ENCODE data around the gene TPK1. TPM values are rescaled to one million over a fixed set of nuclear protein-coding genes. Genes with fewer than 3 reads are reported as not detected.

TPK1 gene
- total RNA-seq, 1 donor from 2014 or later, result 14.5 TPM

- no peaks in the 10 kb centered on the region for H3K36me3 ChIP-seq
- H3K9me3 ChIP-seq (ENCODE audit: low read depth), result peaks cover 6% of the 10 kb centered on the region
- H3K79me2 ChIP-seq (ENCODE audit: low read depth), result no peaks in the 10 kb centered on the region
- no peaks in the 10 kb centered on the region for H3F3A ChIP-seq (ENCODE audit: low read depth)
- no peak for DNase-seq (ENCODE audit: low spot score)
- no peak overlapping the region for H3K27ac ChIP-seq
- H3K4me1 ChIP-seq, result no peaks in the 10 kb centered on the region
- Mint-ChIP-seq H3K4me1 (no peaks in the 10 kb centered on the region), H3K4me3 (no peak overlapping the region), H3K36me3 (no peaks in the 10 kb centered on the region), H3K27ac (no peak overlapping the region), H3K27me3 (ENCODE audit: insufficient read depth, low read depth) (peaks cover 2% of the 10 kb centered on the region), H3K9me3 (peaks cover 2% of the 10 kb centered on the region)
- no peak overlapping the region for H3K4me3 ChIP-seq
- no peak overlapping the region for H2AFZ ChIP-seq (replicated peaks)
- H3K9ac ChIP-seq, result no peak overlapping the region
- H3K27me3 ChIP-seq, result no peaks in the 10 kb centered on the region
- TF ChIP-seq EZH2phosphoT487 (IDR thresholded peaks at IDR 0.05) (no peak), EZH2 (IDR thresholded peaks at IDR 0.05) (no peak)
- TF ChIP-seq, protein P1, sequence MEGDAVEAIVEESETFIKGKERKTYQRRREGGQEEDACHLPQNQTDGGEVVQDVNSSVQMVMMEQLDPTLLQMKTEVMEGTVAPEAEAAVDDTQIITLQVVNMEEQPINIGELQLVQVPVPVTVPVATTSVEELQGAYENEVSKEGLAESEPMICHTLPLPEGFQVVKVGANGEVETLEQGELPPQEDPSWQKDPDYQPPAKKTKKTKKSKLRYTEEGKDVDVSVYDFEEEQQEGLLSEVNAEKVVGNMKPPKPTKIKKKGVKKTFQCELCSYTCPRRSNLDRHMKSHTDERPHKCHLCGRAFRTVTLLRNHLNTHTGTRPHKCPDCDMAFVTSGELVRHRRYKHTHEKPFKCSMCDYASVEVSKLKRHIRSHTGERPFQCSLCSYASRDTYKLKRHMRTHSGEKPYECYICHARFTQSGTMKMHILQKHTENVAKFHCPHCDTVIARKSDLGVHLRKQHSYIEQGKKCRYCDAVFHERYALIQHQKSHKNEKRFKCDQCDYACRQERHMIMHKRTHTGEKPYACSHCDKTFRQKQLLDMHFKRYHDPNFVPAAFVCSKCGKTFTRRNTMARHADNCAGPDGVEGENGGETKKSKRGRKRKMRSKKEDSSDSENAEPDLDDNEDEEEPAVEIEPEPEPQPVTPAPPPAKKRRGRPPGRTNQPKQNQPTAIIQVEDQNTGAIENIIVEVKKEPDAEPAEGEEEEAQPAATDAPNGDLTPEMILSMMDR (IDR thresholded peaks at IDR 0.05), result no peak
- H4K20me1 ChIP-seq (ENCODE audit: low read depth), result no peaks in the 10 kb centered on the region
- no peak overlapping the region for H3K4me2 ChIP-seq
These were observed 182.4 kb downstream of the TPK1 start for GRCh38 chr7:144653449-144653848.

DNA sequence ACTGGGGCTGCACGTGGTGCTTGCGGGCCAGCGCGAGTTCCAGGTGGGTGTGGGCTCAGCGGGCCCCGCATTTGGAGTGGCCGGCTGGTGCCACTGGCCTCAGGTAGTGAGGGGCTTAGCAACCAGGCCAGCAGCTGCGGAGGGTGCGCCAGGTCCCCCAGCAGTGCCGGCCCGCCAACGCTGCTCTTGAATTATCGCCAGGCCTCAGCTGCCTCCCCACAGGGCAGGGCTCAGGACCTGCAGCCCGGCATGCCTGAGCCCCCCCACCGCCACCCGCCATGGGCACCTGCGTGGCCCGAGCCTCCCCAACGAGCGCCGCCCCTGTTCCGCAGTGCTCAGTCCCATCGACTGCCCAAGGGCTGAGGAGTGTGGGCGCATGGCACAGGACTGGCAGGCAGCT is 185.4 kb downstream of the TPK1 start:
- no peak overlapping the region for H3K9ac ChIP-seq
- no peaks in the 10 kb centered on the region for H3K27me3 ChIP-seq
- no peaks in the 10 kb centered on the region for H3K79me2 ChIP-seq (ENCODE audit: low read depth)
- no peak overlapping the region for H3K27ac ChIP-seq
- Mint-ChIP-seq H3K4me1 (no peaks in the 10 kb centered on the region), H3K27ac (no peak overlapping the region), H3K4me3 (no peak overlapping the region), H3K36me3 (no peaks in the 10 kb centered on the region), H3K9me3 (peaks cover 2% of the 10 kb centered on the region), H3K27me3 (ENCODE audit: insufficient read depth, low read depth) (peaks cover 6% of the 10 kb centered on the region)
- H4K20me1 ChIP-seq (ENCODE audit: low read depth), result no peaks in the 10 kb centered on the region
- no peaks in the 10 kb centered on the region for H3F3A ChIP-seq (ENCODE audit: low read depth)
- H3K4me3 ChIP-seq, result no peak overlapping the region
- H3K9me3 ChIP-seq (ENCODE audit: low read depth), result peaks cover 6% of the 10 kb centered on the region
- TF ChIP-seq EZH2 (IDR thresholded peaks at IDR 0.05), result no peak
- TF ChIP-seq EZH2phosphoT487 (IDR thresholded peaks at IDR 0.05), result no peak
- TF ChIP-seq, protein P1 (IDR thresholded peaks at IDR 0.05), result no peak
- H3K4me2 ChIP-seq, result no peak overlapping the region
- no peak for DNase-seq (ENCODE audit: low spot score)
- no peaks in the 10 kb centered on the region for H3K4me1 ChIP-seq
- H2AFZ ChIP-seq (replicated peaks), result no peak overlapping the region
- H3K36me3 ChIP-seq, result no peaks in the 10 kb centered on the region

GRCh38 chr7:144649120-144649519 is 186.7 kb downstream of the TPK1 start:
- Histone ChIP-seq H3K9ac (no peak overlapping the region), H3K27me3 (no peaks in the 10 kb centered on the region), H3K79me2 (ENCODE audit: low read depth) (no peaks in the 10 kb centered on the region), H3K4me3 (no peak overlapping the region), H3F3A (ENCODE audit: low read depth) (no peaks in the 10 kb centered on the region), H4K20me1 (ENCODE audit: low read depth) (no peaks in the 10 kb centered on the region), H3K27ac (no peak overlapping the region), H3K4me2 (no peak overlapping the region), H3K4me1 (no peaks in the 10 kb centered on the region), H3K36me3 (no peaks in the 10 kb centered on the region), H3K9me3 (ENCODE audit: low read depth) (peaks cover 6% of the 10 kb centered on the region), H2AFZ (replicated peaks) (no peak overlapping the region)
- Mint-ChIP-seq H3K36me3 (no peaks in the 10 kb centered on the region), H3K4me1 (no peaks in the 10 kb centered on the region), H3K27ac (no peak overlapping the region), H3K9me3 (peaks cover 2% of the 10 kb centered on the region), H3K27me3 (ENCODE audit: insufficient read depth, low read depth) (peaks cover 5% of the 10 kb centered on the region), H3K4me3 (no peak overlapping the region)
- no peak for DNase-seq (ENCODE audit: low spot score)
- no peak for TF ChIP-seq EZH2phosphoT487 (IDR thresholded peaks at IDR 0.05)

GRCh38 chr7:144641389-144642044 is 194.3 kb downstream of the TPK1 start:
- H3K4me3 Mint-ChIP-seq, result no peak overlapping the region

More at GRCh38 chr7:144641389-144642044, 194.3 kb downstream of the TPK1 start:
- Mint-ChIP-seq H3K27me3 (ENCODE audit: insufficient read depth, low read depth) (no peaks in the 10 kb centered on the region), H3K4me1 (peaks cover 12% of the 10 kb centered on the region), H3K27ac (no peak overlapping the region), H3K36me3 (no peaks in the 10 kb centered on the region), H3K9me3 (no peaks in the 10 kb centered on the region)
- Histone ChIP-seq H3K36me3 (no peaks in the 10 kb centered on the region), H3K4me3 (no peak overlapping the region), H3K27me3 (no peaks in the 10 kb centered on the region), H2AFZ (replicated peaks) (no peak overlapping the region), H3K27ac (no peak overlapping the region), H3K9ac (no peak overlapping the region), H4K20me1 (ENCODE audit: low read depth) (no peaks in the 10 kb centered on the region), H3K4me2 (no peak overlapping the region), H3K4me1 (peaks cover 17% of the 10 kb centered on the region), H3K79me2 (ENCODE audit: low read depth) (no peaks in the 10 kb centered on the region), H3F3A (ENCODE audit: low read depth) (peaks cover 5% of the 10 kb centered on the region), H3K9me3 (ENCODE audit: low read depth) (no peaks in the 10 kb centered on the region)
- TF ChIP-seq EZH2phosphoT487 (IDR thresholded peaks at IDR 0.05), result no peak
- TF ChIP-seq EZH2 (IDR thresholded peaks at IDR 0.05), result no peak
- TF ChIP-seq, protein P1 (IDR thresholded peaks at IDR 0.05), result no peak
- DNase-seq (ENCODE audit: low spot score), result no peak

Measured in neural progenitor cell (in vitro differentiated cells).